Smooth muscle cell (in vitro differentiated cells): ENCODE measurements around the gene KL. TPM values are rescaled to one million over a fixed set of nuclear protein-coding genes. Genes with fewer than 3 reads are reported as not detected.
A peak's percentile ranks its signal among the peaks of the same experiment; 100 is the strongest.

Experiments
- DNase-seq: peaks from one replicate; lab custom pipeline; 2025; ENCODE audit not compliant: unreplicated experiment; lab: John Stamatoyannopoulos, UW
- H2AFZ ChIP-seq: fragments of 200-600 bp; sonication (generic); 2 replicates; pipeline ENCODE4 v1.6.0; 2016; ENCODE audit warnings: antibody characterized with exemption, low read depth, mild to moderate bottlenecking
- H3F3A ChIP-seq: fragments of 200-600 bp; sonication (generic); 2 replicates; pipeline ENCODE4 v1.6.0; 2017; ENCODE audit warnings: antibody characterized with exemption, low read depth
- H3K27ac ChIP-seq: fragments of 200-600 bp; sonication (generic); 2 replicates; pipeline ENCODE4 v1.5.1; 2016; ENCODE audit warnings: low read depth, mild to moderate bottlenecking
- H3K27me3 ChIP-seq: fragments of 200-600 bp; sonication (generic); 2 replicates; pipeline ENCODE4 v1.6.1; 2016; ENCODE audit warnings: low read depth, mild to moderate bottlenecking
- H3K36me3 ChIP-seq: fragments of 200-600 bp; sonication (generic); 2 replicates; pipeline ENCODE4 v1.5.1; 2016; ENCODE audit warnings: low read depth
- H3K4me1 ChIP-seq: fragments of 200-600 bp; sonication (generic); 2 replicates; pipeline ENCODE4 v1.5.1; 2016; ENCODE audit warnings: low read depth
- H3K4me2 ChIP-seq: fragments of 200-600 bp; sonication (generic); 2 replicates; pipeline ENCODE4 v1.6.0; 2016; ENCODE audit warnings: mild to moderate bottlenecking
- H3K4me3 ChIP-seq: fragments of 200-600 bp; sonication (generic); 2 replicates; pipeline ENCODE4 v1.5.1; 2016; ENCODE audit warnings: mild to moderate bottlenecking
- H3K79me2 ChIP-seq: fragments of 200-600 bp; sonication (generic); 2 replicates; pipeline ENCODE4 v1.6.0; 2016; ENCODE audit warnings: low read depth, mild to moderate bottlenecking
- H3K9ac ChIP-seq: fragments of 200-600 bp; sonication (generic); 2 replicates; pipeline ENCODE4 v1.6.0; 2016; ENCODE audit warnings: low read depth
- H3K9me3 ChIP-seq: fragments of 200-600 bp; sonication (generic); replicated peaks from 2 replicates; pipeline ENCODE4 v1.5.1; 2016; ENCODE audit warnings: low read depth
- H4K20me1 ChIP-seq: fragments of 200-600 bp; sonication (generic); 2 replicates; pipeline ENCODE4 v1.6.0; 2016; ENCODE audit warnings: low read depth
- WGBS: methylation state at CpG from one replicate; pipeline ENCODE4 v1.1.7; 2016; ENCODE audit warnings: low lambda C conversion rate; 5-methylcytosine and 5-hydroxymethylcytosine counted together
- polyA plus RNA-seq: library from polyadenylated mRNA; unstranded; fragments of >200 nt; fragmentation: Nextera tagmentation; extraction: Ambion mirVana; gene quantifications from 2 replicates; pipeline ENCODE4 v1.2.1, GENCODE V29; 2016
- total RNA-seq: library from RNA; depleted of rRNA; stranded (reverse); fragments of >200 nt; gene quantifications from 2 replicates; pipeline ENCODE4 v1.2.3, GENCODE V29; 2014
- TF ChIP-seq, protein P1 (sequence below): fragments of 200-600 bp; sonication (generic); IDR thresholded peaks from 2 replicates; pipeline ENCODE4 v1.5.1; 2017; ENCODE audit warnings: borderline replicate concordance, mild to moderate bottlenecking, antibody characterized with exemption; ENCODE audit not compliant: insufficient read depth, poor library complexity, severe bottlenecking

Gene KL
- total and polyA plus RNA-seq, 2 experiments from 2014 or later: 0.49 TPM; not detected in 1

DNA sequence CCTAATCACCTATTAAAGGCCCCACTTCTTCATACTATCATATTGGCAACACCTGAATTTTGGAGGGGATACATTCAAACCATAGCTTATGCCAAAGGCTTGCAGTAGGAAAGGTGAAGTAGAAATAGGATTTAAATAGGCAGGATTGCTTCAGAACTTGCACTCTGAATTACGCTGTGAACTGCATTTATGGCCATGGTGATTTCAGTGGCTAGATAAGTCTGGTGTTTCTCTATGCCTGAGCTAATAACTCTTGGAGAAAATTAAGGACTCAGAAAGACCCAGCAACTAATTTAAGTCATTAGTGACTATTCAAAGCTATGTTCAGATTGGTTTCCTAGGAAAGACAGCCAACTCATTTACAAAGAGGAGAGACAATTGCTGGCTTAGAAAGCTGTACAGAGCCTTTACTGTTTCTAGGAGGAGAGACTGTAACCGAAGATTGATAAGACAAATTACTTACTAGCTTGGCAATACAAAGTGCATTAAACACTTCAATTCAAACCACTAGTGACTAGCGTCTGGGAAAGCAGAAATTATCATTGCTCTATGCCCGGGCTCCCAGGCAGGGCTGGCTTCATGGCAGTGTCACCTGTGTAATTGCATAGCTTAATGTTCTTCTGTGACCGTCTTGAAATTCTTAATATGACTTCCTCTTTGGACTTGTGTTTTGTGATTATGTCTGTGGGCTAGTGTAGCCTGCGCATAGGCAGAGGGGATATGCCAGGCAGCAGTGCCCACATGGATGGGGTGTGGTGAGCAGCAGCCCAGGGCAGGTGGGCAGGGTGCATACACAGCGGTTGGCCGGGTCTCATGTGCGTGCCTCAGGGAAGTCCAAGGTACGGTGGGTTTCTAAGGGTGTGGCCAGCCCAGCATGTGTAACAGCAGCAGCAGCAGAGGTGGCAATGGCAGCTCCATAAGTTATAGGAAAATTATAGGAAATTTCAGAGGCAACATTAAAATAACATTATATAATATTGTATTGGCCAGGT lies 60.1 kb downstream of the KL start:
- WGBS: 84% methylated on average over 10 of the region's 10 CpGs

DNA sequence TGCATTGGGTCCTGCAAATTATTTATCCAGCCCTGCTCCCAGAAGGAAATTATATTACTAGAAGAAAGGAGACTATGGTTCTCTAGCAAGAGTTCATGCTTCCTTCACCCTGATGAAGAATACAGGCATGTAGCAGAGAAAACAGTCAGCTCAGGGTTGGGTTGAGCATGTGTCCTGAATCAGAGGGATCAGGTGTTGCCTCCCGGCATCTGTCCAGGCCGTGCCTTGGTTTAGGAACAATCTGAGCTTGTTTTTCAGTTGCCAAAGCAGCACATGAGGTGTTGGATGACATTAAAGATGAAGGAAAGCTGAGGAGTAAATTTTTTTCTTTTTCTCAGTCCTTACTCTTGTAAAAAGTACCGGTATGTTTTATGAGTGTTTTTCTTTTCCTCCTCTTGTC lies 62.0 kb downstream of the KL start:
- no peaks in the 10 kb centered on the region for H4K20me1 ChIP-seq
- H3K9me3 ChIP-seq: no peaks in the 10 kb centered on the region
- no peaks in the 10 kb centered on the region for H3K36me3 ChIP-seq
- DNase-seq: no peak
- no peak overlapping the region for H3K4me3 ChIP-seq
- no peaks in the 10 kb centered on the region for H3K79me2 ChIP-seq
- WGBS: 81% methylated on average over 3 of the region's 3 CpGs
- no peak overlapping the region for H3K27ac ChIP-seq
- no peaks in the 10 kb centered on the region for H3K27me3 ChIP-seq
- H3K4me1 ChIP-seq: no peaks in the 10 kb centered on the region
- TF ChIP-seq, protein P1, sequence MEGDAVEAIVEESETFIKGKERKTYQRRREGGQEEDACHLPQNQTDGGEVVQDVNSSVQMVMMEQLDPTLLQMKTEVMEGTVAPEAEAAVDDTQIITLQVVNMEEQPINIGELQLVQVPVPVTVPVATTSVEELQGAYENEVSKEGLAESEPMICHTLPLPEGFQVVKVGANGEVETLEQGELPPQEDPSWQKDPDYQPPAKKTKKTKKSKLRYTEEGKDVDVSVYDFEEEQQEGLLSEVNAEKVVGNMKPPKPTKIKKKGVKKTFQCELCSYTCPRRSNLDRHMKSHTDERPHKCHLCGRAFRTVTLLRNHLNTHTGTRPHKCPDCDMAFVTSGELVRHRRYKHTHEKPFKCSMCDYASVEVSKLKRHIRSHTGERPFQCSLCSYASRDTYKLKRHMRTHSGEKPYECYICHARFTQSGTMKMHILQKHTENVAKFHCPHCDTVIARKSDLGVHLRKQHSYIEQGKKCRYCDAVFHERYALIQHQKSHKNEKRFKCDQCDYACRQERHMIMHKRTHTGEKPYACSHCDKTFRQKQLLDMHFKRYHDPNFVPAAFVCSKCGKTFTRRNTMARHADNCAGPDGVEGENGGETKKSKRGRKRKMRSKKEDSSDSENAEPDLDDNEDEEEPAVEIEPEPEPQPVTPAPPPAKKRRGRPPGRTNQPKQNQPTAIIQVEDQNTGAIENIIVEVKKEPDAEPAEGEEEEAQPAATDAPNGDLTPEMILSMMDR: no peak
- no peak overlapping the region for H3K4me2 ChIP-seq
- no peak overlapping the region for H3K9ac ChIP-seq
- H2AFZ ChIP-seq: no peak overlapping the region
- H3F3A ChIP-seq: no peaks in the 10 kb centered on the region

More for the DNA sequence above, 60.1 kb downstream of the KL start:
- H3K36me3 ChIP-seq: no peaks in the 10 kb centered on the region
- H3K9me3 ChIP-seq: no peaks in the 10 kb centered on the region
- no peaks in the 10 kb centered on the region for H3K4me1 ChIP-seq
- TF ChIP-seq, protein P1: no peak
- H3K79me2 ChIP-seq: no peaks in the 10 kb centered on the region
- H4K20me1 ChIP-seq: no peaks in the 10 kb centered on the region
- no peak overlapping the region for H3K27ac ChIP-seq
- H3K9ac ChIP-seq: no peak overlapping the region
- no peaks in the 10 kb centered on the region for H3K27me3 ChIP-seq
- DNase-seq: no peak
- H3K4me2 ChIP-seq: no peak overlapping the region
- H2AFZ ChIP-seq: peak overlapping the region; percentile 1
- H3F3A ChIP-seq: no peaks in the 10 kb centered on the region
- H3K4me3 ChIP-seq: no peak overlapping the region

DNA sequence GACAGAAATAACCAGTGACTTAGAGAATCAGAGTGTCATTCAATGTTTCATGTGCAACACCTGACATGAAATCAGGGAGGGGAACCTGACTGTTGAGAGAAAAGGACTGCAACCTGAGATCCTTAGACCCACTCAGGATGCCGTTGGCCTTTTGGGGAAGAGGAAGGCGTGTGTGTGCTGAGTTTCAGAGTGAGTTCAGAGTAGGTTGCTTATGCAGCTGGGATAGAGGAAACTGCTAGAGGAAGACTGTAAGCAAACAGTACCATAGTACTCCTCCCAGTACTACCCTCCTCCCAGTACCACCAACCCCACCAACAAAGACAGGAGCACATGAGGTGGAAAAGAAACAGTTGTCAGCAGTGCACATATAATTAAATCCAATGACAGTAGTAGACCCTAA lies 63.7 kb downstream of the KL start:
- H3K9me3 ChIP-seq: no peaks in the 10 kb centered on the region
- TF ChIP-seq, protein P1: no peak
- H3K9ac ChIP-seq: no peak overlapping the region
- DNase-seq: no peak
- no peak overlapping the region for H2AFZ ChIP-seq
- no peak overlapping the region for H3K27ac ChIP-seq
- 89% methylated on average over 2 of the region's 2 CpGs for WGBS
- no peaks in the 10 kb centered on the region for H3F3A ChIP-seq
- no peaks in the 10 kb centered on the region for H3K4me1 ChIP-seq
- H3K4me2 ChIP-seq: no peak overlapping the region
- no peaks in the 10 kb centered on the region for H3K79me2 ChIP-seq
- no peaks in the 10 kb centered on the region for H3K27me3 ChIP-seq
- H3K36me3 ChIP-seq: no peaks in the 10 kb centered on the region
- H3K4me3 ChIP-seq: no peak overlapping the region
- H4K20me1 ChIP-seq: no peaks in the 10 kb centered on the region
